Calu3 (cell line): ENCODE measurements around the gene TBC1D7. TPM values are rescaled to one million over a fixed set of nuclear protein-coding genes. Genes with fewer than 3 reads are reported as not detected.

Experiments used
- BruUV-seq: library from RNA; stranded (reverse); fragments of 400-500 nt; replicated peaks from 2 replicates; lab custom pipeline; 2021; lab: Mats Ljungman, UMichigan
- CTCF ChIA-PET: fragments of 300-600 bp; sonication (Branson Sonifier 250); formaldehyde crosslinking; loops from one replicate; lab custom pipeline; 2022; ENCODE audit warnings: antibody characterized with exemption; lab: Charles Lee
- DNase-seq: peaks from one replicate; pipeline ENCODE4 v3.0.0; 2022
- H3K27ac Mint-ChIP-seq: one replicate; pipeline ENCODE4 v1.8.0; 2022; ENCODE audit warnings: mixed read lengths; ENCODE audit not compliant: unreplicated experiment
- H3K27me3 Mint-ChIP-seq: one replicate; pipeline ENCODE4 v1.8.0; 2022; ENCODE audit warnings: mixed read lengths; ENCODE audit not compliant: unreplicated experiment
- H3K36me3 Mint-ChIP-seq: one replicate; pipeline ENCODE4 v1.8.0; 2022; ENCODE audit warnings: mild to moderate bottlenecking, moderate library complexity, mixed read lengths; ENCODE audit not compliant: insufficient read depth, unreplicated experiment
- H3K4me1 Mint-ChIP-seq: one replicate; pipeline ENCODE4 v1.8.0; 2022; ENCODE audit warnings: mild to moderate bottlenecking, low read depth, mixed read lengths; ENCODE audit not compliant: unreplicated experiment
- H3K4me3 Mint-ChIP-seq: one replicate; pipeline ENCODE4 v1.8.0; 2022; ENCODE audit warnings: mild to moderate bottlenecking, low read depth, moderate library complexity, mixed read lengths; ENCODE audit not compliant: unreplicated experiment
- H3K9me3 Mint-ChIP-seq: one replicate; pipeline ENCODE4 v1.8.0; 2022; ENCODE audit warnings: low read depth, mixed read lengths; ENCODE audit not compliant: unreplicated experiment
- intact Hi-C: fragments of 100-400 bp; cut with micrococcal nuclease; formaldehyde crosslinking; loops from one replicate; pipeline ENCODE4 v1.10.0; 2022; ENCODE audit not compliant: unreplicated experiment
- total RNA-seq: library from RNA; stranded (reverse); gene quantifications from 2 replicates; pipeline ENCODE4 v1.2.3, GENCODE V29; 2022
- TF ChIP-seq, protein P1 (sequence below): fragments of 200-600 bp; IDR thresholded peaks from one replicate; pipeline ENCODE4 v1.8.0; 2022; ENCODE audit warnings: antibody characterized with exemption; ENCODE audit not compliant: unreplicated experiment

The TBC1D7 gene
- total RNA-seq, 1 experiment from 2014 or later, result 13.2 TPM

DNA sequence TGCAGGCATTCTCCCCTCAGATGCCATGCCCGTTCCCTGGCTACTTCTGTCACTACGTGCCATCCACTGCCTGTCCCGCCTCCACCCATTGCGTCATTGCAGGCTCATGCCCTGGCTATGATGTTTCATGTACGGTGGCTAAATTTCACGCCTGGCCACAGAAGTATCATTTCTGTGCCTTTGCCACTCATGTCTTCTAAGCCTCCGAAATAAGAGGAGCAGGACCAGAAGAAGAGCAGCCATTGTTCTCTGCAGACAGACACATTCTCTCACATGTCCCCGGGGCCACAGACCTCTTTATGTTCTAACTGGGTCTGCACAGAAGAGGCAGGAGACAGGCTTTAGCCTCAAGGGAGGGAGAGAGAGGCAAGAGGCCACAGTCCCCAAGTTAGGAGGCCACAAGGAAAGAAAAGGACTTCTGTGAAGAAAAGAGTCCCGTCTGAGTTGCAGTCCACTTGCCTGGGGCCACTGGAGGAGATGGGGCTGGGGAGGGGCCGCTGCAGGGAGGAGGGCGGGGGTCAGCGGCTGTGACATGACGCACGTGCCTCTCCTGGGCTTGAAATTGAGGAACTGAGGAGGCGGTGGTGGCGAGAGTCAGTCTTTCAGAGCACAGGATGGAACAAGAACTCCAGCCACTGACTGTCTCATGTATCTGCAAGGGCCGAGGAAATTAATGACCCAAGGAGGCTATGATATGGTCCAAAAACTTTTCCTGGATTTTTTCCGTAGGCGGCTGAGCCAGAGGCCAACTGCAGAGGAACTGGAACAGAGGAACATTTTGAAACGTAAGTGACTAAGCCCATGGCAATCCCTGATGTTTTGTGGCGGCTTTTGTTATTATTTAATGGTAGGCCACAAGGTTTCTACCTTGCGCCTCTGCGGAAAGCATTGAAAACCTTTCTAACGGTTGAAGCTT, 55.9 kb downstream of the TBC1D7 start:
- no peak for DNase-seq
- no peak overlapping the region for H3K4me3 Mint-ChIP-seq
- H3K27ac Mint-ChIP-seq, result no peak overlapping the region
- intact Hi-C loops, result no loop called here
- no peaks in the 10 kb centered on the region for H3K27me3 Mint-ChIP-seq
- H3K9me3 Mint-ChIP-seq, result no peaks in the 10 kb centered on the region
- peaks cover 16% of the 10 kb centered on the region for H3K4me1 Mint-ChIP-seq
- CTCF ChIA-PET, result no interaction called here
- TF ChIP-seq, protein P1, sequence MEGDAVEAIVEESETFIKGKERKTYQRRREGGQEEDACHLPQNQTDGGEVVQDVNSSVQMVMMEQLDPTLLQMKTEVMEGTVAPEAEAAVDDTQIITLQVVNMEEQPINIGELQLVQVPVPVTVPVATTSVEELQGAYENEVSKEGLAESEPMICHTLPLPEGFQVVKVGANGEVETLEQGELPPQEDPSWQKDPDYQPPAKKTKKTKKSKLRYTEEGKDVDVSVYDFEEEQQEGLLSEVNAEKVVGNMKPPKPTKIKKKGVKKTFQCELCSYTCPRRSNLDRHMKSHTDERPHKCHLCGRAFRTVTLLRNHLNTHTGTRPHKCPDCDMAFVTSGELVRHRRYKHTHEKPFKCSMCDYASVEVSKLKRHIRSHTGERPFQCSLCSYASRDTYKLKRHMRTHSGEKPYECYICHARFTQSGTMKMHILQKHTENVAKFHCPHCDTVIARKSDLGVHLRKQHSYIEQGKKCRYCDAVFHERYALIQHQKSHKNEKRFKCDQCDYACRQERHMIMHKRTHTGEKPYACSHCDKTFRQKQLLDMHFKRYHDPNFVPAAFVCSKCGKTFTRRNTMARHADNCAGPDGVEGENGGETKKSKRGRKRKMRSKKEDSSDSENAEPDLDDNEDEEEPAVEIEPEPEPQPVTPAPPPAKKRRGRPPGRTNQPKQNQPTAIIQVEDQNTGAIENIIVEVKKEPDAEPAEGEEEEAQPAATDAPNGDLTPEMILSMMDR, result no peak
- no TSS peak for BruUV-seq
- no peaks in the 10 kb centered on the region for H3K36me3 Mint-ChIP-seq

DNA sequence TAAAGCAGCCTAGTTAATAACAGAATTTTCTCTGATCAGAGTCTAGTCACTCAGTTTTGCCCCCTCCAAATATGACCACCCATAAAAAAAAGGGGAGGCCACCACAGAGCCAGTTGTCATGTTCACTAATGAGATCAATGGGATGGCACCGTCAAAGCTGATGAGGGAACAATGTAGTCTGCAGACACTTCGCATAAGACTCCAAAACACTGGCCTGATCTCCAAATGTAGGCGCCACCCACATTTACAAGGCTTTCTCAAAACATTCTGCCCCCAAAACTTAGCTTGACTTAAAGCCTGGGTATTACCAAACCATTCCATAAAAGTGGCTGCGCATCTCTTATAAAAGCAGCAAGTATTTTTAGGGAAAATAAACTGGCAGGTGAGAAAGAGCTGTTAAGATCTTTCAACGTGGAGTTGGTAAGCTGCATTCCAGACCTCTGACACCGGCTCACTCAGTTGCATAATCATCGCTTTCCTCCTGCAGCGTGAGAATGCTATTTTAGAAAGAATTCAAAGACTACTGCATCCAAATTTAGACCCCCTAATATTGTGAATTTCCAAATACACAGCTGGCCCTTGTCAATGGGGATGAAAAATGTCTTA, 59.3 kb downstream of the TBC1D7 start:
- intact Hi-C loops, result no loop called here
- Mint-ChIP-seq H3K27me3 (no peaks in the 10 kb centered on the region), H3K4me3 (no peak overlapping the region), H3K9me3 (peaks cover 3% of the 10 kb centered on the region), H3K27ac (no peak overlapping the region), H3K36me3 (no peaks in the 10 kb centered on the region), H3K4me1 (peaks cover 16% of the 10 kb centered on the region)
- TF ChIP-seq, protein P1, result no peak
- no TSS peak for BruUV-seq
- DNase-seq, result peak; percentile 24
- CTCF ChIA-PET, result no interaction called here

DNA sequence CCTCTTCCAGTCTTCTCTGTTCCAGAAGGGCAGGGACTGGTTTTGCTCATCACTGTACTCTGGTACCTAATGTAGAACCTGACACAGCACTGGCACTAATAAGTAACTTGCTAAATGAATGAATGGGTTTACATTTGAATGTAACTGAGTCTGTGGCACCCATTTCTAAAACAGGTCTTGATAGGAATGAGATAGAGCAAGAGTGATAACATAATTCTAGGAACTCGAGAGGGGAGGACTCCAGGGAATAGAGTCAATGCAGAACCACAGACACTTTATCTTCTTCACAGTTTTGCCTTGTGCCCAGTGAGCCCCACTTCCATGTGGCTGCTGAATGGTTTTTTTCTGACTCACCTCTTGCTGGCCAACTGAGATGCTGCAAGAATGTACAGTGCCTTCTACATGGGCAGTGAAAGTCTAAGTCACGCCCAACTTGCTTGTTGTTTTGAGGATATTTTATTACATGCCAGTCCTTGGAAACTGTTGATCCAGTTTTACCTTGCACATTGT, 61.1 kb downstream of the TBC1D7 start:
- Mint-ChIP-seq H3K27ac (no peak overlapping the region), H3K9me3 (peaks cover 3% of the 10 kb centered on the region), H3K4me1 (peaks cover 16% of the 10 kb centered on the region), H3K4me3 (no peak overlapping the region), H3K36me3 (no peaks in the 10 kb centered on the region), H3K27me3 (peaks cover 5% of the 10 kb centered on the region)
- TF ChIP-seq, protein P1, result no peak
- intact Hi-C loops, result no loop called here
- no TSS peak for BruUV-seq
- CTCF ChIA-PET, result no interaction called here
- DNase-seq, result no peak

GRCh38 chr6:13263669-13264068, 64.7 kb downstream of the TBC1D7 start:
- no peak overlapping the region for H3K27ac Mint-ChIP-seq
- CTCF ChIA-PET, result no interaction called here
- H3K4me1 Mint-ChIP-seq, result peaks cover 1% of the 10 kb centered on the region
- TF ChIP-seq, protein P1, result no peak
- H3K9me3 Mint-ChIP-seq, result peaks cover 3% of the 10 kb centered on the region
- no peak overlapping the region for H3K4me3 Mint-ChIP-seq
- peaks cover 9% of the 10 kb centered on the region for H3K27me3 Mint-ChIP-seq
- no peak for DNase-seq
- intact Hi-C loops, result no loop called here
- no TSS peak for BruUV-seq
- no peaks in the 10 kb centered on the region for H3K36me3 Mint-ChIP-seq
